GM19035 (cell line): ENCODE results near the gene RBM27.
"Not testable (repeated sequence)": the region's sequence is repeated elsewhere in the genome, so short reads cannot be mapped to it uniquely, and the experiment has no call there.

Experiments
- ATAC-seq: cut with Tn5 transposase; IDR thresholded peaks from one replicate; pipeline ENCODE4 v1.9.1; 2021; ENCODE audit not compliant: unreplicated experiment

Gene RBM27, protein sequence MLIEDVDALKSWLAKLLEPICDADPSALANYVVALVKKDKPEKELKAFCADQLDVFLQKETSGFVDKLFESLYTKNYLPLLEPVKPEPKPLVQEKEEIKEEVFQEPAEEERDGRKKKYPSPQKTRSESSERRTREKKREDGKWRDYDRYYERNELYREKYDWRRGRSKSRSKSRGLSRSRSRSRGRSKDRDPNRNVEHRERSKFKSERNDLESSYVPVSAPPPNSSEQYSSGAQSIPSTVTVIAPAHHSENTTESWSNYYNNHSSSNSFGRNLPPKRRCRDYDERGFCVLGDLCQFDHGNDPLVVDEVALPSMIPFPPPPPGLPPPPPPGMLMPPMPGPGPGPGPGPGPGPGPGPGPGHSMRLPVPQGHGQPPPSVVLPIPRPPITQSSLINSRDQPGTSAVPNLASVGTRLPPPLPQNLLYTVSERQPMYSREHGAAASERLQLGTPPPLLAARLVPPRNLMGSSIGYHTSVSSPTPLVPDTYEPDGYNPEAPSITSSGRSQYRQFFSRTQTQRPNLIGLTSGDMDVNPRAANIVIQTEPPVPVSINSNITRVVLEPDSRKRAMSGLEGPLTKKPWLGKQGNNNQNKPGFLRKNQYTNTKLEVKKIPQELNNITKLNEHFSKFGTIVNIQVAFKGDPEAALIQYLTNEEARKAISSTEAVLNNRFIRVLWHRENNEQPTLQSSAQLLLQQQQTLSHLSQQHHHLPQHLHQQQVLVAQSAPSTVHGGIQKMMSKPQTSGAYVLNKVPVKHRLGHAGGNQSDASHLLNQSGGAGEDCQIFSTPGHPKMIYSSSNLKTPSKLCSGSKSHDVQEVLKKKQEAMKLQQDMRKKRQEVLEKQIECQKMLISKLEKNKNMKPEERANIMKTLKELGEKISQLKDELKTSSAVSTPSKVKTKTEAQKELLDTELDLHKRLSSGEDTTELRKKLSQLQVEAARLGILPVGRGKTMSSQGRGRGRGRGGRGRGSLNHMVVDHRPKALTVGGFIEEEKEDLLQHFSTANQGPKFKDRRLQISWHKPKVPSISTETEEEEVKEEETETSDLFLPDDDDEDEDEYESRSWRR

DNA sequence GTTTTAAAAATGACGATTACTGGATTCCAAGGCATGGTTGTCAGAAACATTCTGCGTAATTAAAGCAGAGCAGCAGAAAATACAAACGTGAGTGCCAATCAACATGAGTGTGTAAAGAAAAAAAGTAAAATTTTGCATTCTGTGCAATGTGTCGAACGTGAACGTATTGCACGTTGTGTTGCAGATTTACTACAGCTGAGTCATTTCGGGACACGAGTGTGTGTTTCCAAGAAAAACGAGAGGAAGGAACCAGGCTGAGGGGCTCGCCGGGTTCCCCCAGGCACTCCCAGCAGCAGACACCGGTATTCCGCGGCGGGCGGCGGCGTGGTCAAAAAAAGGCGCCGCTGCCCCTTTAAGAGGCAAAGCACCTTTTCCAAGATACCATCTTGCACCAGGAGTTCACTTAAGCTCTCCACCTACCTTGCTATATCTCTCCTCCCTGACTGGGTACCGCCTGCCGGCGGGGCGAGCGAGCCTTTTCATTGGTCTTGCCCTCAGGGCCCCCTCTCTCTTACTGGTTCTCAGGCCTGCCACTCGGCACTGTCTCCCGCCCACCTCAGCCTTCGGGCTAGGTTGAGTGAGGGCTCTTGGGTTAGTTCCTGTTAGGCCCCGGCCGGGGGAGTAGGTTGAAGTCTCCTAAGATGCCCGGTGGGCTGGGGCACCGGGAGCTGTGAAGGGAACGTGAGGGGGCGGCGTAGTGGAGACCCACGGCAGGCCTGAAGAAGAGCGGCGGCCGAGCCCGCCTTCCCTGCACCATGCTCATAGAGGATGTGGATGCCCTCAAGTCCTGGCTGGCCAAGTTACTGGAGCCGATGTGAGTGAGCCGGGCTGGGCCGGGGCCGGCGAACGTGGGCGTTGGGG, at the start of gene RBM27:
Gene RBM27 (plus strand): TSS at position 595 of the 861 bp plus-strand sequence. CDS start 161 bp downstream, at position 756.
- peak; percentile 100 for ATAC-seq

DNA sequence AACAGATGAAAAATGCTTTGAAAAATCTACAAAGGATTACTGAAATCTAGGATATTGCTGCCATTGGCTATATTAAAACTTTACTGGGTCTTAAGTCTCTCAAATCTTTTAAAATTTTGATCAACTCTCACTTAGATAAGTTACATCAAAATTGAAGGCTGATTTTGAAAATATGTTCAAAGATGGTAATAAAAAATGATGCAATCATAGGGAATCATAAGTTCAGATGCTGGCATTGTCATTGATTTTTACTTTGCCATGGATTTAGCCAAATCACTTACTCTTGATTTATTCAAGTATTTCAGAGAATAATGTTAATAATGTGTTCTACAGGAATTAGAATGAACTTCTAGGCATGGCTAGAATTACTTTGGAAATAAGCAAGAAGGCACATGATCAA, 45.1 kb upstream of the RBM27 start:
- ATAC-seq, result no peak

DNA sequence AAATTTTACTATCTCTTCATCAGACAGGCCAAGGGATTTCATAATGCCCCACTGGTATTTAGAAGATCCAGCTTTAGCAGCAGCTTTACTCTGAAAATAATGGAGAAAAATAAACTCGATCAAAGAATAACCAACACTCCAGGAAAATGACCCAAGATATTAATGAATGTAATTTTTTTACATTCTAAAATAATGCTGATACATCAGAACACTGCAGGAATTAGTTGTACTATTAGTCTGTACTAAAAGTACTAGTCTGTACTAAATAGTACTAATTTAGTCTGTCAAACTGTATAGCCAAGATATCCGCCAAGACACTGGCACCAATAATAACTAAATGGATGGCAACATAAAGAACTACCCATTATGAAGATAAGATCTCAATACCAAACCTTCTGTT, 39.0 kb upstream of the RBM27 start:
- ATAC-seq, result no peak

DNA sequence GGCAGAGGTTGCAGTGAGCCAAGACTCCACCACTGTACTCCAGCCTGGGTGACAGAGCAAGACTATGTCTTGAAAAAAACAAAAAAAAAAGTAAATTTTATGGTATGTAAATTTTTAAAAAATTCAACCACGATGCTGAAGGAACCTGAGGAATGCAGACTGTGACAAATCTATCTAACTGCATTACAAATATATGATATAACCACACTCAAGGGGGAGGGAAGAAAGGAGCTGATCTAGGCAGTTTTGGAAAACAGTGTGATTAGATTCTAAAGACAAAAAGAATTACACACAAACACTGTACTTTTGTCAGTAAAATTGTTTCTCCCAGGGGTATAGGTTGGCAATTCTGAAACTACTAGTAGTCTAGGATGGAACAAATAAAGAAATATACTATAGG, 37.9 kb upstream of the RBM27 start:
- no peak for ATAC-seq

DNA sequence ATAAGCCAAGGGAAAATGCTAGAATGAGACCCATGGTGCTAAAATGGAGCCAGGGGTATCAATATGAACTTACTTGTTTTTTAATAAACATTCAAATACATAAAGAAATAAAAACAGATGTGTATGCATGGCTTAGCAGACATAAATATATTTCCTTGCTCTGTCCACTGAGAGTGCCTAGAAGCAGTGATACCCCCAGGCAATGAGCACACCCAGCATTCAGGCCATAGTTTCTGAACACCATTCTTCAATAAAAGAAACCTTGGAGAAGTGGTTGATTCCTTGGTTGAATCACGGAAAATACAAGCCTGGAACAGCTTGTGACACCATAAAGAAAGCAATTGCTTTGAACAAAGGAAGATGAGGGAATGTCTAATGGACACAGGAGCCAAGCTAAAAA, 37.5 kb upstream of the RBM27 start:
- ATAC-seq, result no peak

DNA sequence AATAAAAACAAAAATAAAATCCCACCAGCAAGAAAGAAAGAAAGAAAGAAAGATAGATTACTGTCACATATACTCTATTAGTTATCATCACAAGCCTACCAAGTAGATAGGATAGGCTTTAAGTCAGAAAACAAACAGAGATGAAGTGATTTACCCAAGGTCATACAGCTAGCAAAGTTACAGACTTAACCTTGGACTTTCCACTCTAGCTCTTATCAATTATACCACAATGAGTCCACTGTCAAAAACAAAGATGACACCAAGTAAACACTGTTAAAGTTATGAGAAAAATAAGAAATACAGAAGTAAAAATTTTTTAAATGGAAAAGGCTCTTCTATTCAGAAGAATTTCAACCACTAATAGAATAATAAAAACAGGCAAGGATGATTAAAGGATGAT, 34.3 kb upstream of the RBM27 start:
- no peak for ATAC-seq

DNA sequence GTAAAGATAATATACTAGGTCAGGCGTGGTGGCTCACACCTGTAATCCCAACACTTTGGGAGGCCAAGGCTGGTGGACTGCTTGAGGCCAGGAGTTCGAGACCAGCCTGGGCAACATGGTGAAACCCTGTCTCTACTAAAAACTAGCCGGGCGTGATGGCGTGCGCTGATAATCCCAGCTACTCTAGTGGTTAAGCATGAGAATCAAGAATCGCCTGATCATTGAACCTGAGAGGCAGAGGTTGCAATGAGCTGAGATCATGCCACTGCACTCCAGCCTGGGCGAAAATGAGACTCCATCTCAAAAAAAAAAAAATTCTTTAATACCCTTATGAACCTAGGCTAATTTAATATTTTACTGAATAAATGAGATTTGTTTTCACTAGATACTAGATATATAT, 30.4 kb upstream of the RBM27 start:
- not testable (repeated sequence) for ATAC-seq

DNA sequence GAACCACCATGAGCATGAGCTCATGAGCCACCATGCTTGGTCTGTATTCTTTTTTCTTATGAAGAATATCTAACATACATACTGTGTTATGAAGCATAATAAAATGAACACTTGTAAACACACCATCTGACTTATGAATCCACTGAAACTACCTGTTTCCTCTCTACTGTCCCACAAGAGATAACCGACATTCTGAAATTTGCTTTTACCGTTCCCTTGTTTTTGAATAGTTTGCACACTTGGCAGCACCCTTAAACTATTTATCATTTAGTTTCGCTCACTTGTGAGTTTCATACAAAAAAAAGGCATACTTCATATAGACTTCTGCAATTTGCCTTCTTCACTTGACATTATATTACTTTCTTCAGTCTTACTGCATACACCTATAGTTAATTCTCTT, 29.8 kb upstream of the RBM27 start:
- peak; percentile 89 for ATAC-seq

DNA sequence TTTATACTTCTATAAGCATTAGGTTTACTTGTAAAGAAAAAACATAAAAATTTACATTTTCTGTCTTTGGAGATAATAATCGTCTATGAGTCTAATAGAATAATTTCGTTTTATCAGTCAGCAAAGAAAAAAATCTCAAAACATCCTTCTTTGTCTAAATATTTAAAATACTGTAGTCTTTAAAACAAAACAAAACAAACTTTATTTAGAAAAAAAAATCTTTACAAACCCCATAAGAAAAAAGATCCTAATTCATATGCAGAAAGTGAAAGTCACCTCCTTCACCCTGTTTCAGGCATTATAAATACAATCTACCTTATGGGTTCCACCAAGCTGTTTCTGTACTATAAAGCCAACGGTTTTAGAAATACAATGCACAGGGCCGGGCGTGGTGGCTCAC, 26.6 kb upstream of the RBM27 start:
- no peak for ATAC-seq

DNA sequence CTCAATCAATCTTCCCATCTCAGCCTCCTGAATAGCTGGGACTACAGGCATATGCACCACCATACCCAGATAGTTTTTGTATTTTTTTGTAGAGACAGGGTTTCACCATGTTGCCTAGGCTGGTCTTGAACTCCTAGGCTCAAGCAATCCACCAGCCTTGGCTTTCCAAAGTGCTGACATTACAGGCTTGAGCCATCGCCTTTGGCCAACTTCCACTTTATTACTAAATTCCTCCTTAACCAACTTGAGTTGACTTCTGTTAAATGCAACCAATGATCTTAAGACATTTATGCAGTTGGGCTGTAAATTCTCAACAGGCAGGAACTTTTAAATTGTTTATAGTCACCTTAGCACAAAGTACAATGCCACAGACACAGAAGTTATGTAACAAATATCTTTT, 23.7 kb upstream of the RBM27 start:
- ATAC-seq, result no peak

DNA sequence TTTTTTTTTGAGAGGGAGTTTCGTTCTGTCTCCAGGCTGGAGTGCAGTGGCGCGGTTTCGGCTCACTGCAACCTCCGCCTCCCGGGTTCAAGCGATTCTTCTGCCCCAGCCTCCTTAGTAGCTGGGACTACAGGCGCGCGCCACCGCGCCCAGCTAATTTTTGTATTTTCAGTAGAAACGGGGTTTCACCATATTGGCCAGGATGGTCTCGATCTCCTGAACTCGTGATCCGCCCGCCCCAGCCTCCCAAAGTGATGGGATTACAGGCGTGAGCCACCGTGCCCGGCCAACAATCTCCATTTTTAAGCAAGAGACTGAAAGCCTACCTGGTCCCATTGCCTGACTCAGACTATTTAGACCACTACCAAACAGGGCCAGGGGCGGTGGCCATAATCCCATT, 20.0 kb upstream of the RBM27 start:
- ATAC-seq, result not testable (repeated sequence)

DNA sequence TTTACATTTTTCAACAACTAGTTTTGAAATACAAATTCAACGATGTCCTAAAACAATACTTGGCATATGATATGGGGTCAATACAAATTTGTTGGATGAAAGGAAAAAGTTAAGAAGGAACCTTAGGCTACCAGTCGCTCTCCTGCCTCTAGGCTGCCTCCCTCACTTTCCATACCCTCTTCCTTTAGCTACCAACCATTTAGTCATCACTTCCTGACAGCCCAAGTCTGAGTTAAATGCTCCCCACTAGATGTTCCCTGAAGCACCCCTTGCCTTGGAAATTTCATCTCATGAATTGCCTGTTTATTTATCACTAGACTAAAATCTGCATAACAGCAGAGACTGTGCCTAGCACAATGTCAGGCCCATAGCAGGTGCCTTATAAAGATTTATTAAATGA, 18.2 kb upstream of the RBM27 start:
- ATAC-seq, result no peak

DNA sequence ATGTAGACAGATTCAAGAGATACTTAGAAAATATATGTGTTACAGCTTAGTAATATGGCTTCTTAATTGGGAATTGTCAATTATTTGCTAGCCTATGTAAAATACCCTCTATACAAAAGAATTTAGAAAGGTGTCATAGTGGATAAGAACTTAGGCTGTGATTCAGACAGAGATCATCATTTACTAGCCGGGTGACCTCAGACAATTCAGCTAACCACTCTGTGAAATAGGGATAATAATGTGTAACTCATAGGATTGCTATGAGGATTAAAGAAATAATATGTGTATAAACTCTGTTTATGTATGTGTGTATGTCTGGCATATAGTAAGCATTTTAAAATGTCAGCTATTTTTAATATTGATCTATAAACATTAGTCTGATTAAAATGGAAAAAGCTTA, 15.0 kb upstream of the RBM27 start:
- no peak for ATAC-seq

DNA sequence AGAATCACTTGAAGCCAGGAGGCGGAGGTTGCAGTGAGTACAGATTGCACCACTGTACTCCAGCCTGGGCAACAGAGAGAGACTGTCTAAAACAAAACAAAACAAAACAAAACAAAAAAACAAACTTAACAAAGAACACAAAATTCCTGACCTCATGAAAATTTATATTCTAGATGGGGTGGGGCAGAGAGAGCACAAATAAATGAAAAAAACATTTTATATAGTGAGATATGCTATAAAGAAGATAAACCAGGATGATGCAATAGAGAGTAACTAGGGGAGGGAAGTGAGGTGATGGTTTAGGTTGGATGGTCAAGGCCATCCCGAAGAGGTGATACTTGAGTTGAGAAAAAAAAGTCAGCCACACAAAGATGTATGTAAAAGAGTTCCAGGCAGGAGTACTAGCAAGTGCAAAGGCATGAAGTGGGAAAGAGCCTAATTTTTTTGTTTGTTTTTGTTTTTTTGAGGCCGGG, 10.8 kb upstream of the RBM27 start:
- ATAC-seq, result no peak

DNA sequence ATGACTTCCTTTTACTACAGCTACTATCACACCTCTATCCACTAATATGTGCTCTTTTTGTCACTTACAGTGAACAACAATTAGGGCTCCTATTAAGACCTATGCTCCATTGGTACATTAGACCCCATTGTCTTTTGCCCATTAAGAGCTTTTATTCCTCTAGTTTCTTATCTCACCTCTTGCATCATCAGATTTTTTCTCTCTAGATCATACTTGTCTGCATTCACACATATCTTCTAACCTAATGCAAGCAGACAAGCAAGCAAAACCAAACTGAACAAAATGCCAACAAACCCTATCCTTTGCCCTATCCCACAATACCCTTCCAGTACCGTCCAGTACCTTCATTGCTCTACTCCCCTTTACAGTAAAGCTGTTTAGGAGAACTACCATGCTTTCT, 10.1 kb upstream of the RBM27 start:
- ATAC-seq, result no peak

DNA sequence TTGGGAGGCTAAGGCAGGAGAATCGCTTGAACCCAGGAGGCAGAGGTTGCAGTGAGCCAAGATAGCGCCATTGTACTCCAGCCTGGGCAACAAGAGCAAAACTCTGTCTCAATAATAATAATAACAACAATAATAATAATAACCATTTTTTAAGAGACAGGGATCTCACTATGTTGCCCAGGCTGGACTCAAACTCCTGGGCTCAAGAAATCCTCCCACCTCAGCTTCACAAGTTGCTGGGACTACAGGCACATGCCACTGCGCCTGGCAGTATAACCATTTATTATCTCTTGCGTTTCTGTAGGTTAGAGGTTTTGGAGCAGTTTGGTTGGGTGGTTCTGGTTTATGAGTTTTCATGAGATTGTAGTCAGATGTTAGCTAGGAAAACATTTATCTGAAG, 8.4 kb upstream of the RBM27 start:
- ATAC-seq, result not testable (repeated sequence)

DNA sequence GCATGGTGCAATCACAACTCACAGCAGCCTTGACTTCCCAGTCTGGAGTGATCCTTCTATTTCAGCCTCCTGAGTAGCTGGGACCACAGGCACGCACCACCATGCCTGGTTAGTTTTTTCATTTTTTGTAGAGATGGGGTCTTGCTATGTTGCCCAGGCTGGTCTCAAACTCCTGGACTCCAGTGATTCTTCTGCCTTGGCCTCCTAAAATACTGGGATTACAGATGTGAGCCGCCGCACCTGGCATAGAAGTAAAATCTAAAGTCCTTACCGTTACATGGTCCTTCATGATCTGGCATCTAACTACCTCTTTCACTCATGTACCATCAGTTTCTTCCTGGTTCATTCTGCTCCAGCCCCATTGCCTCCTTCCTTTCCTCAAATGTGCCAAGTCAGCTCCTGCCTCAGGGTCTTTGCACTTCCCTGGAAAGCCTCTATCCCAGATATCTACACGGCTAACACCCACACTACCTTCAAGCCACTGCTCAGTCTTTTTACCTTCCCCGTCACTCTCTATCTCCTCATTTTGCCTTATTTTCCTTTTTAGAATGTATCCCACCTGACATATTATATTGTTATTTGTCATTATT, 6.9 kb upstream of the RBM27 start:
- ATAC-seq, result no peak

DNA sequence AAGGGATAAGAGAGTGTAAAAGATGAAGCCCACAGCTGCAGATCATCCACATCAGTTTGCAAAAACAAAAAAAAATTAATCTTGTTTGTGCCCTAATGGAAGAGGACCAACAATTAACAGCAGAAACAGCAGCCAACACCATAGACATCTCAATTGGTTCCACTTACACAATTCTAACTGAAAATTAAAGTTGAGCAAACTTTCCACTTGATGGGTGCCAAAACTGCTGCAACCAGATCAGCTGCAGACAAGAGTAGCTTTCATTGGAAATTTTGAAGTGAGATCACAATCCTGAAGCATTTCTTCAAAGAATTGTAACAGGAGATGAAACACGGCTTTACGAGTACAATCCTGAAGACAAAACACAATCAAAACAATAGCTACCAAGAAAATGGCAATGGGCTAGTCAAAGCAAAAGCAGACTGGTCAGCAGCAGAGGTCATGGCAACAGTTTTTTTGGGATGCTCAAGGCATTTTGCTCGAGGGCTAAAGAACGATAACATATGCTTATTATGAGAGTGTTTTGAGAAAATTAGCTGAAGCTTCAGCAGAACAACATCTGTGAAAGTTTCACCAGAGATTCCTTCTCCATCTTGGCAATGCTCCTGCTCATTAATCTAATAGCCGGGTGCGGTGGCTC, 4.1 kb upstream of the RBM27 start:
- no peak for ATAC-seq

DNA sequence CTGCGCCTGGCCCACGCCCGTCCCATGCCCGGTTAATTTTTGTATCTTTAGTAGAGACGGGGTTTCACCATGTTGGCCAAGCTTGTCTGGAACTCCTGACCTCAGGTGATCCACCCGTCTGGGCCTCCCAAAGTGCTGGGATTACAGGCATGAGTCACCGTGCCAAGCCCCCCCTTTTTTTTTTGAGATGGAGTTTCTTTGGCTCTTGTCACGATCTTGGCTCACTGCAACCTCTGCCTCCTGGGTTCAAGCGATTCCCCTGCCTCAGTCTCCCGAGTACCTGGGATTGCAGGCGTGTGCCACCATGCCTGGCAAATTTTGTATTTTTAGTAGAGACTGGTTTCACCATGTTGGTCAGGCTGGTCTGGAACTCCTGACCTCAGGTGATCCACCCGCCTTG, 1.6 kb upstream of the RBM27 start:
- ATAC-seq, result not testable (repeated sequence)

DNA sequence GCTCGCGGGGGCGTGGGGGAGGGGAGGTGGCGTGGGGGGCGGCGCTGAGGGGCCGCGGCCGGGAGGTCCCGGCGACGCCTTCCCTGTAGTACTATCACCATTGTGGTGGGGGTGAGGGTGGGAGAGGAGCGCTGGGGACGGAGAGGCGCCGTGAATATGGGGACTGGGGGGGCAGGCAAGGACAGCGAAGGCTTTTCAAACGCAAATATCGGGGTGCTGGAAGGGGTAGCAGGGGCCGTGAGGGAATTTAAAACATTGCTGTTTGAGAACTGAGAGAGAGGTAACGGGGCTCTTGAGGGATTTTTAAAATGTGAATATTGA, 427 bp downstream of the RBM27 start:
- ATAC-seq, result no peak
